GM21529 (cell line): ENCODE data around the gene SLC2A6.

Source experiments
- ATAC-seq: cut with Tn5 transposase; IDR thresholded peaks from one replicate; pipeline ENCODE4 v1.9.1; 2021; ENCODE audit not compliant: unreplicated experiment

Gene SLC2A6

GRCh38 chr9:133496861-133497842 is 18.3 kb upstream of the SLC2A6 start:
- no peak for ATAC-seq

- ATAC-seq: no peak
These were observed 16.7 kb upstream of the SLC2A6 start for GRCh38 chr9:133495327-133496293.

GRCh38 chr9:133494636-133495326 is 15.9 kb upstream of the SLC2A6 start:
- ATAC-seq: no peak

DNA sequence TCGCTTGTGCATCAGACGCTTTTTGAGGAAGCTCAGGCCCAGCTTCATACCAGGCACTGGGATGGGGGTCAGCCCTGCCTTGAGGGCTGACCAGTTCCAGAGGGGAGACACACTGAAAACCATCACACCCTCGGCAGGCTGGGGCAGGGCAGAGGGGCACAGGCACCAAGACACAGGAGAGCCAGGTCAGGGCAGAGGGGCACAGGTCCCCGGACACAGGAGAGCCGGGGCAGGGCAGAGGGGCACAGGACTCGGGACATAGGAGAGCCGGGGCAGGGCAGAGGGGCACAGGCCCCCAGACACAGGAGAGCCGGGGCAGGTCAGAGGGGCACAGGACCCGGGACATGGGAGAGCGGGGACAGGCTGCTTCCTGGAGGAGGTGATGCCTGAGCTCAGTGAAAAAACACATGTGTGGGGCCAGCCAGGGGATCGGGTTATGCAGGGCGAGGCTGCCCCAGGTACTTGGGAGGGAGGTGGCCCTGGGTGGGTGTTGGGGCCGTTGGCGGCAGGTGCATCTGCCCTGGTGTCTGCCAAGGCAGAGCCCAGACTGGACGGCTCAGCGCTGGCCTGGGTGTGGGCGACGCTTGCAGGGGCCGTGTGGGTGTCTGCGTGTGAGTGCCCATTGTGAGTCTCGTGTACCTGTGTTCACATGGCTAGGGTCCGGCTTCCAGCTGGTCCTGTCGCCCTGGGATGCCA is 15.1 kb upstream of the SLC2A6 start:
- no peak for ATAC-seq

GRCh38 chr9:133493428-133493827 is 14.5 kb upstream of the SLC2A6 start:
- ATAC-seq: no peak

- no peak for ATAC-seq
These were observed 13.4 kb upstream of the SLC2A6 start for GRCh38 chr9:133492061-133493021.

GRCh38 chr9:133491656-133491925 is 12.7 kb upstream of the SLC2A6 start:
- no peak for ATAC-seq

- ATAC-seq: no peak
These were observed 12.2 kb upstream of the SLC2A6 start for GRCh38 chr9:133490865-133491655.

GRCh38 chr9:133490201-133490681 is 11.3 kb upstream of the SLC2A6 start:
- no peak for ATAC-seq

GRCh38 chr9:133489253-133490190 is 10.6 kb upstream of the SLC2A6 start:
- no peak for ATAC-seq

GRCh38 chr9:133488686-133489252 is 9.9 kb upstream of the SLC2A6 start:
- no peak for ATAC-seq

GRCh38 chr9:133487331-133487725 is 8.4 kb upstream of the SLC2A6 start:
- ATAC-seq: no peak

DNA sequence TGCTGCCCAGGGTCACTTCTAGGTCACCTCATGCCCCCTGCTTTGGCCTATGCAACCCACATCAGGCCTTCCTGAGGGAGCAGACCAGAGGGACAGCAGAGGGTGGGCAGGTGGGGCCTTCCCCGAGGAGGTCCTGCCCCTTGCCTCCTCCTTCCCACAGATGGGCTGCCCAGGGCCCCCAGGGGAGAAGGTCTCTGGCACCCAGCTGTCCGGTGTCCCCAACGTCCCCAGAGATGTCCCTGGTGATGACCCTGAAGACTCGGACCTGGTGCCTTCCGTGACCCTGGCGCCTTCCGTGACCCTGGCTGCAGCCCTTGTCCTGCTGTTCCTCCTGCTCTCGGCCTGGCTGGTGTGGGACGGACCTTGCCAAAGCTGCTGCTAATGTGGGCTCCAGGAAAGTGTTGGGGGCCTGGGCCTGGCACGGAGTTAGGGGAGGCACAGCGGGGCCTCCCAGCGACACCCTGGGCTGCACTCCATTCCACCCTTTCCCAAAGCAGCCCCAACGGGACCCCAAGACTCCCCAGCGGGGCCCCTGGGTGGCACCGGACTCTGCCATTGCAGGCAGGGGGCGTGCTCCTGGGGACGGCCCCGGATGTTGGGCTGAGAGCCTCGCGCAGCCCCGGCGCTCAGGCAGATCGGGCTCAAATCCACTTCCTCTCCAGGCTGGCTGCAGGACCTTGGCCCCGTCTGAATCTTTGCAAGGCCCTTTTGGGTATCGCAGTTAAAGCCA is 6.8 kb upstream of the SLC2A6 start:
- ATAC-seq: no peak

- no peak for ATAC-seq
These were observed 6.0 kb upstream of the SLC2A6 start for GRCh38 chr9:133484671-133485437.

DNA sequence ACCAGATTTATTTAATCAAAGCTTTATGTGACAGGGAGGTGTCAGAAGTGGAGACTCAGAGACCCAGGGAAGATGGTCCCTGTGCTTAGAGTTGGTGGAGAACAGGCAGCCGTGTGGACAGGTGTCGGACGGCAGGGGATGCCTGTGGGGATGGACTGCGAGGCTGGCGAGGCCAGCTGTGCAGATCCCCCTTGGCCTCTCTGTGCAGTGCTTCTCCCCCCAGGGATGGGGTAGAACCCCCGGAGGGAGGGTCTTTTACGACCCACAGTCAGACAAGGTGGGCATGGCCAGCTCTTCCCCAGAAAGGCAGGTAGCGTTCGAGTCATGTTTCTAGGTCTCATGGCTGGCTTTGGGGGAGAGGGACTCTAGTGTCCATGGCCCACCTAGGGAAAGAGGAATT is 4.7 kb upstream of the SLC2A6 start:
- ATAC-seq: no peak
